GM19240 (cell line): ENCODE data around the gene ANO1.

Source experiments
- DNase-seq: peaks from one replicate; pipeline ENCODE4 v3.0.0; 2011; ENCODE audit warnings: low spot score; ENCODE audit not compliant: insufficient read length

Gene ANO1

DNA sequence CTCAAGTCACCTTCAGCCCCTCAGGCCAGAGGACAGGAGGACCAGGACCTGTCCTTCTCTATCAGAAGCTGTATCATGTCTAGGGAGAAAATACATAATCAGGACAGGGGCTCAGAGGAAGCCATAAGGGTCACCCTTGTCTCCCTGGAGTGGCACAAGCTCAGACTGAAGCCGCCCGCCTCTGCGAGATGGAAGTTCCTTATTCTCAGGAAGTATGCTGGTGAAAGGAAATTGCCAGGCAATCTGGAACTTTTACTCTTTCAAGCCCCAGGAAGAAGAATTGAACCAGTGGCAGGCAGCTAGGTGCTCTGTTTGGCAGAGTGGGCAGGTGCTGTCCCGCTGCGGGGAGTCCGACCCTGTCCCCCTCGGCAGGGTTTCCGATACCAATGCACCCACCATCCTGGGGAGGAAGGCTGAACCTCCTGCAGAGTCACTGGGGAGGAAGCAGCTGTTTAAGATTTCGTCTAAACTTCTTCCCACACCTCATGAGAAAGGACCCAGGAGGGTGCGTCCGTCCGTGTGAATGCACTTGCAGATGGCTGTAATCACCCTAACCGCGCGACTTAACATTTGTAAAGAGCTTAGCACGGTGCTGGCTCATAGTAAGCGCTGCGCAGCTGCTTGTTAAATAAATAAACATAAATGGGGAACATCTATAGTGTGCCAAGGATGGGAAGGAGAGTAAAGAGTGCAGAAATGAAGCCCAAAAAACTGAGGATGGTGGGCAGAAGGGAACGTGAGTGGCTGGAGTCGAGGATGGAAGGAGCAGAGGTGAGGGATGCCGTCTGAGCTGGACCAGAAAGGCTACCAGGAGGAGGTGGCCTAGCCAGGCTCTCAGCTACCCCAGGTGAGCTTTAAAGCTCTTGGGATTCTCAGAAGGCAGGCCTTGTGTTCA lies 5.0 kb upstream of the ANO1 start:
- no peak for DNase-seq

DNA sequence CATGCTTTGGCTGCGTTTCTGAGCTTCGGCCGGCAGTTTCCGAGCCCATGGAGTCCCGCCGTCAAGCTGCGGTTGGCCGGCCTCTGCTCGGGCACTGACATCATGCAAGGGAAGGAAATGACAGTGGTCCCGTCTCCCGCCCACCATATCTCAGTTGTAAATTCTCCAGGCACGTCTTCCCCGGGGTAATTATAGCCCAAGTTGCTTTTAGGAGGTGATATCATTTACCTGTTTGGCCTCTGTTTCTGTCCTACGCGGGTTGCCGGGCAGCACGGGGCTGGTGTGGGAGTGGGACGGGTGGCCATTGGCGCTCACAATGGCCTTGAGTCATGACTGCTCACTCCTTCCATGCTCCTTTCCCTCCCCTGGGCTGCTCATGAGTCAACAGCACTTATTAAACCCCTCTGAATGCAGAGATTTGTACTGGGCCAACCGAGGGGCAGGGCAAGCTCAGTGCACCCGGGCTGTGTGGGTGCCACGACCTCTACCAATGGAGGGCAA lies 4.2 kb upstream of the ANO1 start:
- no peak for DNase-seq

DNA sequence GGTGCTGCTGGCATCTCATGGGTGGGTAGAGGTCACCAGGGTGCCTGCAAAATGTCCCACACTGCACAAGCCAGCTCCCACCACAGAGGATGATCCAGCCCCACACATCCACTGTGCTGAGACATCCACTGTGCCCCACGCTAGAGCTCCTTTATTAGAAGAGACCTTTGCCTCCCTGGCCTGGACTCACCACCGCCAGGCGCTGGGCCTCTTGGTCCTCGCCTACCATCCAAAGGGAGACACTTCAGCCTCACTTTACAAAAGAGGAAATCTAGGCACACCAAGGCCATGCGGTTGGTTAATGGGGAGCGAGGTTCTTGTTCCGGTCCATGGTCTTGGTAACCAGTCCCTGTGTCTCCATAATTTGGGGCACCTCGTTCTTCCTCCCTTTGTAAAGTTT lies 3.4 kb upstream of the ANO1 start:
- no peak for DNase-seq

DNA sequence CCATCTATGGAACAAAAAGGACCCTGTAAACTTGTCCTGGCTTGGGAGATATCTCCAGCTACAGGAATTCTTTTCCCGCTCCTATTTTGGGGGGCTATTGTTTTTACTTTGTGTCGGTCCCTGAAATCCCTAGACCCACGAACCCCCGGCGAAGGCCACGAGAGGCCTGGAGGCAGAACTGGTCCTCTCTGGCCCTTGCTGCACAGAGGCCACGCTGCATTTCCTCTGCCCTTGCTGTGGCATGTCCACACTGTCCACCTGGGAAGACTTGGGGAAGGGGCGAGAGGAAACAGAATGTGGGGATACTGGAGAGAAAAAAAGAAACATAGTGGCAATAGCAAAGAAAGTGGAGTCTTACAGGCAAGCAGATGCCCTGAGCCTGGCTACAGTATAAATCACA lies 2.3 kb upstream of the ANO1 start:
- no peak for DNase-seq

DNA sequence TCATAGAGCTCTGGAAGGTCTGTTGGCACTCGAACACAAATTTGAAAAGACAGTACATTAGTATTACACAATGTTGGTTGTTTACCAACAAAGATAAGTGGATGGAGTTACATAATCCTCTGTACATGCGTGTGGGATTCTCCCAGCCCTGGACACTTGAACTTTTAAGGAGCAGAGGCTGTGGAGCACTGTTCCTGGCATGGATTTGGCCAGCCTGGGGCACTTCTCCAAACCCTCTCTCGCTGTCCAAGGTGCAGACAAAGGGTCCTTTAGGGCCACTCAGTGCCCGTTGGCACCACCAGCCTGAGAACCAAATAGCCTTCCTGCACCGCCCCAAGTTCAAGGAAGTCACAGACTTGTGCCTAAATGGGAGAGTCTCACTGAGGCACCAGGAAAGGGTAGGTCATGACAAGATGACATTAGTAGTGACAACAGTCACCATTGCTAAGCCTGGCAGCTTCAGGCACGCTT lies 1.6 kb upstream of the ANO1 start:
- no peak for DNase-seq

DNA sequence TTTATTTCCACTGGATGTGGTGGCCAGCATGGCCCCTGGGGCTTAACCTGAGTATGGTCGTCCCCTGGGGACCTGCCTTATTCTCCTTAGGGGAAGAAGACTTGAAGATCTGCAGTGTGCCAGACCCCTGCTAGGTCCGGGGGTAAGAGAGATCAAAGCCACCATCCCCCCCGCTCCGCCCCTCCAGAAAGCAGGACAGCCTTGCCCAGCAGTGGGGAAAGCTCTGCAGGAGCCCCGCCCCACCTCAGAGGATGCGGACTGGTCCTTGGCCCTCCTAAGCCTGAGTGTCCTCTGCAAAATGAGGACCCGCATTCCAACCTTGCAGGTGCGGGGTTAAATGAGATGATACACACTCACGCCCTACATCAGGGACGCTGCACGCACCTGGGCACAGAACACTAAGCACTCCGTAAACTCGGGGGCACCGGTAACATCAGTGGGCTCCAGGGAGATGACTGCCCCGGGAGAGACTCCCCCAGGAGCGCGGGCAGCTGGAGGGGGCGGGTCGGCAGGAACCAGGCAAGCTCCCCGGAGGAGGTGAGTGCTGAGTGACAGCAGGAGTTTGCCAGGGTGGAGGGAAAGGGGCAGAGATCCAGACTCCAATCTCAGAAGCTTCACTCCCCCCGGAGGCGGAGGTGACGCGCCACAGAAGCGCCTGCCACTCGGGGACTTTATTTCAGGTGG lies 564 bp upstream of the ANO1 start:
- no peak for DNase-seq

DNA sequence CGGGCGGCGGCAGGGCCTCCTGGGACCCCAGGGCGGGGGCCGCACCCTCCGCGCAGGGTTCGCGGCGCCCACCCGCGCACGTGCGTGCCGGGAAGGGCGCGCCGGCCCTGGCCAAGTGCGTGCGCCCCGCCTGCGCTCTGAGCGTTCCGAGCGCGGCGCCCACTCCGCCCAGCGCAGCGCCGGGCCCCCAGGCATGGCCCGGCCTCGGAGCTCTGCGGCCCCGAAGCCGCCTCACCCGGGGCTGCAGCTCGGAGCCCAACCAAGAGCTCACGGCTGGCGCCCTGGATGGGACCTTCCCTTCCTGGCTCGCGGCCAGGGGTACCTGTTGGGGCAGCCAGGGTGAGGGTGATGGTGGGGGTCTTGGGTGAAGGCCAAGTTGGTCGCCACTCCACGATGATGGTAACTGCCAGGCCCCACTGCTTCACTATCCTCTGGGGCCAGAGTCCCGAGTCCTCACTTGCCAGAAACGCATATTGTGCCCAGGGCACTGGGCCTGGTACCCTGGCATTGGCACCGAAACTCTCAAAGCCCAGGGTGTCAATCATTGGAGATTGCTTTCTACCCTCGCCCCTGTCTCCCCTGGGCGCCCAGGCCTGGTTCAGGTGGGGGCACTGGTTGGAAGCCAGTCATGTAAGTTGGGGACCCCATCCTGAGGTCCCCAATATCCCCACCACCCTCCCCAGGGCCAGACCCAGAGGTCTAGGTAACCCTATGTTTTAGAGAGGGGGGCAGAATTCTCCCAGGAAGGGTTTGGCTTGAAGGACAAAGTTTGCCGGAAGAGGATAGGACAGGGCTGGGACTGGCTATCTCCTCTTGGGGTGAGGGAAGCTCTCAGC lies 882 bp downstream of the ANO1 start:
- no peak for DNase-seq

DNA sequence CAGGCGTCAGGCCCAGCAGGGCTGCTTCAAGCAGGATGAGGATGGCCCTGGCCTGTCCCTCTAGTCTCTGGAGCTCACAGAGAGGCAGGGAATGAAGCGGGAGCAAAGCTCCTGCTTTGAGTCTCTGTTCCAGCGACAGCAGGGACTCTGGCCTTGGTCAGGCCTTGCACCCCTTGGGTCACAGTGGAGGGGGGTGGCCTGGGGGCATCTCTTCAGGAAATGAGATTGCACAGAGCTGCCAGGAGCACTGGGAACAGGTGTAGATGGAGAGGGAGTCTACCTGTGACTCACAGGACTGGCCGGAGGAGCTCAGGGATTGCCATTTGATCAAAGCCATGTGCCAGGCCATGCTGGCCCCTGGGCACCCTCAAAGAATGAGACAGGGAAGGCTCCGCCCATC lies 1.6 kb downstream of the ANO1 start:
- no peak for DNase-seq

DNA sequence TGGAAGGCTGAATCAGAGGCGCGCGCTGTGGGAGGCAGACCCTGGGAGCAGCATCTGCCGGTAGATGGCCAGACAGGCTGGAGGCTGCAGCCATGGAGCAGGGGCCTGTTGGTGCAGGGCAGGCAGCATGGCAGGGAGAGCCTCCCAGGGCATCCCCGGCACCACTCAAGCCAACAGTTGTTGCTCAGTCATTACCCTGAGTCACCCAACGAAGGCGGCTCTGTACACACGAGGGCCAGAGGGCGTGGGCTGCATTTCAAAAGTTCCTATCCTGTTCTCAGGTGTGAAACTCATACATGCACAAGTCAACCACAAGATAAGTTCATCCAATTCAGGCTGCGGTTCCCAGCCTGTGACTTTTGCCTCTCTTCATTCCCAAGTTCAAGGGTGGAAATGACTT lies 2.6 kb downstream of the ANO1 start:
- no peak for DNase-seq

DNA sequence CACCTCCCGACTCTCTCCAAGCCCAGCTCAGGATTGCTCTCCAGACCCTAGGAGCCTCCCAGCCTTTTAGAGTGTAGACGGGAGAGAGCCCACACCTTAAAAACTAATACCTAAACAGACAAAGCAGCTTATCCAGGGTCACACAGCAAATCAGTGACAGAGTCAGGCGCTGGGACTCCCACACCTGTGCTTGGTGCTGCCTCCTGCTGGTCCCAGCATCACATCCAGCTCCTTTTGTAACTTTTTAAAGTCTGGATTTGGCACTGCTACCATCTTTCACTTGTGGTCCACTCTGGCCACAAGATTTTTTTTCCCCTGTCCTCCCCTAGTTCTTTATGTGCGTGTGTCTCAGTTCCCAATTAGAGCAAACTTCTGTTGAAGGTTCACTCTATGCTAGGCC lies 4.7 kb downstream of the ANO1 start:
- no peak for DNase-seq

DNA sequence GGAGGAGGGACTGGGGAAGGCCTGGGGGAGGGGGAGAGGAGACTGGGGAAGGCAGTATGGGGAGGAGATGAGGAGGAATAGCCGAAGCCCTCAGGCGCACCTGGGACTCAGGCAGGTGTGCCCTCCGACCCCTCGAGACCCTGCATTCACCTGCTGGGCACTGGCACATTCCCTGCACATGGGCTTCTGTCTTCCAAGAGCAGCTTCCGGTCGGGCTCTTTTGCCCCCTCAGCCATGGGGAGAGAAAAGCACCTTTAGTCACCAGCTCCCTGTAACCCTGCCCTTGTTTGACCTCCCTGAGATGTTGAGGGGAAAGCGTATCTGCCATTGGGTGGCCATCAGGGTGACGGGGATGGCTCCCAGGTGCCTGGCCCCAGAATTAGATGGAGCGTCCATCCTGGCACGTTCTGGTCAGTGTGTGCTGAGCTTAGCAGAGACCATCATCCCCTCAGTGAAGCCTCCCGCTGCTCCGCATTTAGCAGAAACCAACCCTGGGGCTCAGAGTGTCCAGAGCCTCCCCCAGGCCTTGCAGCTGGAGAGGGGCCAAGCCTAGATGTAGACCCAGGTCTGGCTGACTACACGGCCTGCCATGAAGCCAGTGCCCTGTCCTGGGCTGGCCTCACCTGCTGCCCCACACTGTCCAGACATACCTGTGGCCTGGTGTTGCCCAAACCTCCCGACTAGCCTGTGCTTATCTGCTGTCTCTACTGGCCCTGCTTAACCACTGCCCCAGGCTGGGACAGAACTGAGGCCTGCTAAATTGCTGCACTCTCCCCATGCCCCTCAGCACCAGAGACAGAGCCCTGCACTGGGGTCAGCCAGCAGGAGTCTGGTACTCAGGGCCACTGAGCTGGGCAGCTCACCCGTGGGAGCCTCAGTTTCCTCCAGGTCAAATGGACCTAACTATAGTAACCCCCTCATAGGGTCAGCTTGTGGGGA lies 6.2 kb downstream of the ANO1 start:
- DNase-seq: no peak

DNA sequence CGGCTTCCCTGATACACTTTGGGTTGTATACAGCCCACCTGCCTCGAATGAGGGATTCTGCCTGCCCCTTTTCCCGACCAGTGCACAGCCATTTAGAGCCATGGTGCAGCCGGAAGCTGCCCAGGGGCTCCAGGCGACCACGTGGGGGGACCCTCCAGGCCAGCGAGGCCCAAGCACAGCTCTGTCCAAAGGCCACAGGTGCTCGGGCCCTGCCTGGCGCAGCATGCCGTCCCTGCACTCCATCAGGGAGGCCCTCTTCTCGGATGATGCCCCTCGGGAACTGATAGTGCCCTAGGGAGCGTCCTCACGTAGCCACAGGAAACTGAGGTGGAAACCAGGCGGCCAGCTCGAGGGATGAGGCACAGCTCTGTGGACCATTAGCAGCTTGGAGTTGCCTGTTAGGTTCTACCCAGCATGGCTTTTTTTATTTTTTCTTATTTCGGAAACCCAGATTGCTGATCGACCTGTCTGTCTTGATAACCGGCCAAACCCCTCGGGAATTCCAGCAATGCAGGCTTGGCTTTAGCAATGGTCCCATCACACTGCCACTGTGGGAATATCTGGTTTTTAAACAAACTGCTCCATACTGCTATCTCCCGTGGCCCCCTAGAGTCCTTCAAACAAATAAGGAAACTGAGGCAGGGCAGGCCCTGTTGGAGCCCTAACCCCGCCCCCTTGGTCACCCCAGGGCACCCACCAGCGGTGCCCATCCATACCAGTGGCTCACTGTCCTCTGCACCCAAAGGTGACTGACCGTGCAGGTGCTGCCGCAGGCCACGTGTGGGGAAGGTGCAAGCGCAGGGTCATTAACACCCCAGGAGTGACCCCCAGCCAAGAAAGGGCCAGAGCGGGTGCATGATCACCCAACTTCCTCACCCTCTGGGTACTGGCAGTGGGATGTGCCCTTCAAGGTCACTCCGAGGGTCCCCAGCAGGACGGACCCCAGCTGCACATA lies 8.0 kb downstream of the ANO1 start:
- no peak for DNase-seq

DNA sequence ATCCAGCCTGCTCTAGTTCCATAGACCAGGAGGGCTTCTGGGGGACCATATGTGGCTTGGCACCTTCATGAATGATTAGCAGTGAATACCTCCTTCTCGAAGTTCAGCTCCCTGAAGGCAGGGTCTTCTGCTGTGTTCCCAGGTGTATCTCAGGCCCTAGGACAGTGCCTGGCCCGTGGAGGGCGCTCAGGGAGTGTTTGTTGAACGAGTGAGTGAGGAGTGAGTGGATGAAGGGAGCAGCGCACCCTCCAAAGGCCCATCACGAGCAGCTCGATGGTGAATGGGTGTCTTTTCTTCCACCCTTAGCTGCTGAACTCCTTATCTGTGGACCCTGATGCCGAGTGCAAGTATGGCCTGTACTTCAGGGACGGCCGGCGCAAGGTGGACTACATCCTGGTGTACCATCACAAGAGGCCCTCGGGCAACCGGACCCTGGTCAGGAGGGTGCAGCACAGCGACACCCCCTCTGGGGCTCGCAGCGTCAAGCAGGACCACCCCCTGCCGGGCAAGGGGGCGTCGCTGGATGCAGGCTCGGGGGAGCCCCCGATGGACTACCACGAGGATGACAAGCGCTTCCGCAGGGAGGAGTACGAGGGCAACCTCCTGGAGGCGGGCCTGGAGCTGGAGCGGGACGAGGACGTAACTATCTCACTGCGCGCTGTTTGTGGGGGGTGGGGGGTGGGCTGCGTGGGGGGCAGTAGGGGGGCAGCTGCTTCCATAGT lies 9.5 kb downstream of the ANO1 start:
- DNase-seq: no peak

DNA sequence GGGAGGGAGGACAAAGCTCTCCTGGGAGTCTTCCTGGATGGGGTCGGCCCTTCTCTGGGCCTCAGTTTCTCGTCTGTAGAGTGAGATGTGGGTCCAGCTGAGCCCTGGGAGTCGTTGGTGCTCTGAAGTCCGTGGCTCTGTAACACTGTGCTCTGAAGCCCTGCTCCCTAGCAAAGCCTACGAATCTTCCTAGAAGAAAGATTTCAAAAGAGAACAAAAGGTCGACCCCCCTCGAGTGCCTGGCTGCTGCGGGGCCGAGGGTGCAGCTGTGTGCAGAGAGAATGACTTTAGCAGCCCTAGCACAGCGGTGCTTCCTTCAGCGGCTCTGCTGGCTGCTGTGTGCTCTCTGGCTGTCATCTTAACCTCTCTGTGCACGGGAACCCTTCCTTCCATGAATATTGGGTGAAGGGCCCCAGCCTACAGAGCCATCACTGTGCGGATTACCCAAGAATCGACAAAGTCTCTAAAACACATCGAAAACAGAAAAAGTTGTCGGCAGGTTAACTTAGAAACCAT lies 10.7 kb downstream of the ANO1 start:
- DNase-seq: no peak

DNA sequence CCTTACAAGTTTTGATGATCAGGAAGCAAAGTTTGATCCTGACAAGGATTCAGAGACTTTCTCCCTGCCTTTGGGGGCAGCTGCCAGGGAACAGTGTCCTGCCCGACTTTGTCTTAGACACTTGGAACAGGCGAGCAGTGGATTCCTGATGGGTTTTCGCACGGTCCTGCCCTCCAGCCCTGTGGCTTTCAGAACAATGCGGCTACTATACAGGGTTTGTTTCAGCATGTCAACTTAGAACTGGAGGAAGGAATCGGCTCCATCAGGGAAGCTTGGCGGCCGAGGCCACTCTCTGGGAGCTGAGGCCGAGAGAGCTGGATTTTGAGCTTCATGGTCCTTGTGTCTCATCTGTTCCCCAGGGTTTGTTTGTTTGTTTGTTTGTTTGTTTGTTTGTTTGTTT lies 11.5 kb downstream of the ANO1 start:
- DNase-seq: no peak

DNA sequence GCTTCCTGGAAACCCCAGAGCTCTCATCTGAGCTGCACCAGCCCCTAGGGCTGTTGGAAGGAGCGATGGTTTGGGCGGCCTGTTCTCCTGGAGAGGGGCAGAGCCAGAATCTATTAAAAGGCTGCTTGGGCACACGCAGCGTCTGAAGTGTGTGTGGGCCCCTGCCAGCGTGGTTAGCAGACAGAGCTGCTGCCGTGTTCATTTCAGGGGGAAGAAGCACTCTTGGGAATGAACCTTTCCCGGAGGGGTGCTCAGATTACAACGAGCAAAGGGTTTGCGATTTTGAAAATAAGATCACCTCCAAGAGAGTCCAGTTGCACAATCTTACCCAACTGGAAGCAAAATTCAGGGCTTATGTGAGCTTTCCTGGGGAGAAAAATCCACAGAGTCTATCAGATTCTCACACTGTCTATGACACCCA lies 12.9 kb downstream of the ANO1 start:
- no peak for DNase-seq

DNA sequence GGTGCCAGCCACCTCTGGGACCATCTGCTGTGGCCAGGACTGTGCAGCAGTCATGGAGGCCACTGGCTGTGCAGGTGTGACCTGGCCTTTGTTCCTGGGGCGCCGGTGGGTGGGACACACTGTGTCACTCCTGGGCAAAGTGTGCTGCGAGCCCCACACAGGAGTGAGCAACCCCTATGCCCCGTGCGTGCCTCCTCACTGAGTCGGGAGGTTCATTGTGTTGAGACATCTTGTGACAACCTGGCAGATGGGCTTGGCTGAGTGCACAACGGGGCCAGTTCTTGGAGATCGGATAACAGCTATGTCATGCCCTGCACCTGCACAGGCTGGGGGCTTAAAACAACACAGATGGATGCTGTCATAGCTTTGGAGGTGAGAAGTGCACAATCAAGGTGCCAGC lies 13.5 kb downstream of the ANO1 start:
- DNase-seq: no peak

DNA sequence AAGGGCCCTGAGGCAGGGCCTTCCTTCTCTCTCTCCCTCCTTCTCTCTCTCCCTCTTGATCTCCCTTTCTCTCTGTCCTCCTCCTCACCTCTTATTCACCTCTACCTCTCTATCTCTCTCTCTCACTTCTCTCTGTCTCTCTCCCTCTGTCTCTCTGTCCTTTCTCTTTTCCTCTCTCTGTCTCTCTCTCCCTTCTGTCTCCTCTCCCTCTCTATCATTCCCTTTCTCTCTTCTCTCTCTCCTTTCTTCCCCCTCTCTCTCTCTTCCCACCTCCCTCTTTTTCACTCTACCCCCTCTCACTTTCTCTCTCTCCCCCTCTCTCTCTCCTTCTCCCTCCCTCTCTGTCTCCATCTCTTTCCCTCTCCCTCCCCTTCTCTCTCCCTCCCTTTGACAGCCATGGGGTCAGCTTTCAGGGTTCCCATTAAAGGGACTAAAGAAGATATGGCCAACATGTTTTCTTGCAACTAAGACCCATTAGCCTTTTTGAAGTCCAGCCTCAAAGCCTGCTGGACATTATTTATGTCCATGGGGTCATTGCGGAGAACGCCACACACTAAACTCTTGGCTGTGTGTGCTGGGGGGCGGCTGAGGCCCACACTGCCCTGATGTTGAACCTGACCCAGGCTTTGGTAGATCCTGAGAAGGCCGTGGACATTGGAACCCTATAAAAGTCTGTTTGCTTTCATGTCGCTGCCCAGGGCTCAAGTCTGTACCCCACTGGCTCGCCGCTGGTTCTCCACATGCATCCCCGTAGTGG lies 15.0 kb downstream of the ANO1 start:
- no peak for DNase-seq
